ENCODE measurements around the gene PCGF2.

The PCGF2 gene

GRCh38 chr17:38705803-38706504 is 42.2 kb downstream of the PCGF2 start:
- Histone ChIP-seq H3K27me3 (ENCODE audit: insufficient read depth, low read length) (no peaks in the 10 kb centered on the region), H3K4me3 (ENCODE audit: low read length) (peak overlapping the region; percentile 69), H3K4me1 (ENCODE audit: insufficient read depth, low read length) (peaks cover 30% of the 10 kb centered on the region), H2AFZ (ENCODE audit: low read depth, low read length) (no peak overlapping the region), H3K36me3 (ENCODE audit: insufficient read depth, low read length) (peaks cover 27% of the 10 kb centered on the region), H3K9me3 (ENCODE audit: low read length) (no peaks in the 10 kb centered on the region)

GRCh38 chr17:38705523-38705802 is 42.7 kb downstream of the PCGF2 start:
- H3K27me3 ChIP-seq (ENCODE audit: insufficient read depth, low read length), result no peaks in the 10 kb centered on the region
- H3K36me3 ChIP-seq (ENCODE audit: insufficient read depth, low read length), result peaks cover 23% of the 10 kb centered on the region
- H2AFZ ChIP-seq (ENCODE audit: low read depth, low read length), result no peak overlapping the region
- no peaks in the 10 kb centered on the region for H3K9me3 ChIP-seq (ENCODE audit: low read length)
- peaks cover 30% of the 10 kb centered on the region for H3K4me1 ChIP-seq (ENCODE audit: insufficient read depth, low read length)
- peak overlapping the region; percentile 69 for H3K4me3 ChIP-seq (ENCODE audit: low read length)

- Histone ChIP-seq H3K4me3 (ENCODE audit: low read length) (peak within 1 kb of the TSS; percentile 85), H3K27me3 (ENCODE audit: insufficient read depth, low read length) (no peaks in the 10 kb centered on the region), H3K36me3 (ENCODE audit: insufficient read depth, low read length) (peaks cover 20% of the 10 kb centered on the region), H3K9me3 (ENCODE audit: low read length) (no peaks in the 10 kb centered on the region), H2AFZ (ENCODE audit: low read depth, low read length) (peak within 1 kb of the TSS; percentile 90), H3K4me1 (ENCODE audit: insufficient read depth, low read length) (peaks cover 30% of the 10 kb centered on the region)
Measured at GRCh38 chr17:38704606-38705522, 43.3 kb downstream of the PCGF2 start, which contains the start of gene MLLT6. MLLT6 (plus strand) TSS chr17:38705273; CDS start chr17:38705633, 360 bp downstream.

DNA sequence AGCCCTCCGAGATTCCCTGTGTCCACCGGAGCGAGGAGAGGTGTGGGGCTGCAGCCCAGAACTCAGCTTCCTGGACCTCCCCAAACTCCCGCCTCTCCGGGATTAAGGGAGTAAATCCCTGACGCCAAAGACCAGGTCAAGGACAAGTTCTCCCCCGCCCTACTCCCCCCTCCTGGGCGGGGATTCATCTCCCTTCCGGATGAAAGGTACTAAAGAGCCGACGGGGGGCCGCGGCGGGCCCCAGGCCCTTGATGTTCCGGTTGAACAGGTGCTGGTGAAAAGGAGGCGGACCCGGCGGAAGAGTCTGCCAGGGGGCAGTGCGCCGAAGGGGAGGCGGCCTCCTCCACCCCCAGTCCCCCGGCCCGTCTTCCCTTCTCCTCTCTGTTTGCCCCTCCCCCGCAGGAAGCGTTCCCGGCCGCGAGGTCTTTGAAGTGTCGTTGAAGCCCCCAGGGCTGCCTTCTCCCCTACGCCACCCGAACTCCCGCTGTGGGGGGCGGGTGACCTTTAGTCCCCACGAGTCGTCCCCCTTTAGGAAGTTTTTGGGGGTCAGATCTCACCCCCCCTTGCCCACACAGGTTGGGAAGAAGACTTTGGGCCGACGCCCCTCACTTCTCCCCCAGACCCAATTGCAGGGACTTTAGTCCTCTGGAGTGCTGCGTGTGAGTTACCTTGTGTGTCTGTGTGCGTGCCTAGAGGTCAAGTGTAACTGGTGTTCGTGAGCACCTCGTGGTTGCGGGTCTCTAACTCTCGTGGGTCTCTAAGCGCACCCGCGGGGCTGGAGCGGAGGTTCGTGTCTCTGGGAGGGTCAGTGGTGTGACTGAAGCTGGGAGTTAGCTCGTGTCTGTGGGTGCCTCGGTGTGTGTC is 44.2 kb downstream of the PCGF2 start:
- Histone ChIP-seq H2AFZ (ENCODE audit: low read depth, low read length) (peak overlapping the region; percentile 90), H3K4me3 (ENCODE audit: low read length) (peak overlapping the region; percentile 85), H3K27me3 (ENCODE audit: insufficient read depth, low read length) (no peaks in the 10 kb centered on the region), H3K4me1 (ENCODE audit: insufficient read depth, low read length) (peaks cover 30% of the 10 kb centered on the region), H3K9me3 (ENCODE audit: low read length) (no peaks in the 10 kb centered on the region), H3K36me3 (ENCODE audit: insufficient read depth, low read length) (peaks cover 13% of the 10 kb centered on the region)

DNA sequence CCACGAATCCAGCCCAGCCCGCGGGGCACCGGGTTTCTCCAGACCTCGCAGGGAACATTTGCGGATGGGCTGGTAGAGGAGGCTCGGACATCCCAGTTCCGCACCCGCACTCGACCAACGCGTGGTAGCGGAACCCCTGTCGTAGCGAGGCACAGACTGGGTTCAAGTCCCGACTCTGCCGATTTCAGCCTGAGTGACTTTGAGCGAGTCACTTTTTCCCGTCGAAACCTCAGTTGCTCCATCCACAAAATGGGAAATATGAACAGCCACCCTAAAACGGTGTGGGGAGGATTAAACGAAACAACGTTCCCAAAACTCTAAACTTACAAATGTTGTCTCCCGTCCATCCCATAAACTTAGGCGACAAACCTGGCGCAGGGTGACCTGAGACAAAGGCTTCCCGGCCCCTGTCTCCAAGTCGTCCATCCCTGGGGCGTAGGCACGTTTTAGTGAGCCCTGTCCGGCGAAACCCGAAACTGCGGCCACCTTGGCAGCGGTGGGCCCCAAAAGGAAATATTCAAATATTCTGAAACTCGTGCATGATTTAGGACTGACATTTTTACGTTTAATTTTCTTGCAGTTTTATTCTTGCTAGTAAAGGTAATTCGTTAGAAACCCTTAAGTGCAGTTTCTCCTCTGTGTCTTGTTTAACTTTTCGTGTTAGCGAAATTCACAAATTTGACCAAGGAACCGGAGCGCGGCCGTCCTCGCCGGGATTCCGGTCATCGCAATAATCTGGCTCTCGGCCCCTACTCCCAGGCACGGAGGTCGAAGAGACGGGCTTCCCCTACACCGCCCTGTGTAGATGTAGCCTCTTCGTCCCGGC is 45.0 kb downstream of the PCGF2 start:
- Histone ChIP-seq H3K36me3 (ENCODE audit: insufficient read depth, low read length) (peaks cover 9% of the 10 kb centered on the region), H3K27me3 (ENCODE audit: insufficient read depth, low read length) (no peaks in the 10 kb centered on the region), H3K4me3 (ENCODE audit: low read length) (peak overlapping the region; percentile 85), H3K4me1 (ENCODE audit: insufficient read depth, low read length) (peaks cover 30% of the 10 kb centered on the region), H2AFZ (ENCODE audit: low read depth, low read length) (peak overlapping the region; percentile 80), H3K9me3 (ENCODE audit: low read length) (no peaks in the 10 kb centered on the region)

- Histone ChIP-seq H3K36me3 (ENCODE audit: insufficient read depth, low read length) (peaks cover 2% of the 10 kb centered on the region), H3K4me1 (ENCODE audit: insufficient read depth, low read length) (peaks cover 30% of the 10 kb centered on the region), H3K9me3 (ENCODE audit: low read length) (no peaks in the 10 kb centered on the region), H2AFZ (ENCODE audit: low read depth, low read length) (peak overlapping the region; percentile 80), H3K27me3 (ENCODE audit: insufficient read depth, low read length) (no peaks in the 10 kb centered on the region), H3K4me3 (ENCODE audit: low read length) (peak overlapping the region; percentile 85)
Measured at GRCh38 chr17:38702166-38702915, 45.8 kb downstream of the PCGF2 start.

GRCh38 chr17:38701504-38702165 is 46.5 kb downstream of the PCGF2 start:
- peaks cover 27% of the 10 kb centered on the region for H3K4me1 ChIP-seq (ENCODE audit: insufficient read depth, low read length)
- H3K9me3 ChIP-seq (ENCODE audit: low read length), result no peaks in the 10 kb centered on the region
- H3K4me3 ChIP-seq (ENCODE audit: low read length), result peak overlapping the region; percentile 85
- no peaks in the 10 kb centered on the region for H3K36me3 ChIP-seq (ENCODE audit: insufficient read depth, low read length)
- peak overlapping the region; percentile 80 for H2AFZ ChIP-seq (ENCODE audit: low read depth, low read length)
- peaks cover 4% of the 10 kb centered on the region for H3K27me3 ChIP-seq (ENCODE audit: insufficient read depth, low read length)

GRCh38 chr17:38698760-38699159 is 49.4 kb downstream of the PCGF2 start:
- peaks cover 6% of the 10 kb centered on the region for H3K27me3 ChIP-seq (ENCODE audit: insufficient read depth, low read length)
- peaks cover 23% of the 10 kb centered on the region for H3K4me1 ChIP-seq (ENCODE audit: insufficient read depth, low read length)
- no peak overlapping the region for H3K4me3 ChIP-seq (ENCODE audit: low read length)
- no peaks in the 10 kb centered on the region for H3K36me3 ChIP-seq (ENCODE audit: insufficient read depth, low read length)
- H2AFZ ChIP-seq (ENCODE audit: low read depth, low read length), result no peak overlapping the region
- no peaks in the 10 kb centered on the region for H3K9me3 ChIP-seq (ENCODE audit: low read length)

GRCh38 chr17:38697061-38697820 is 50.9 kb downstream of the PCGF2 start:
- Histone ChIP-seq H3K36me3 (ENCODE audit: insufficient read depth, low read length) (no peaks in the 10 kb centered on the region), H3K4me3 (ENCODE audit: low read length) (no peak overlapping the region), H3K27me3 (ENCODE audit: insufficient read depth, low read length) (peaks cover 6% of the 10 kb centered on the region), H3K4me1 (ENCODE audit: insufficient read depth, low read length) (peaks cover 16% of the 10 kb centered on the region), H3K9me3 (ENCODE audit: low read length) (no peaks in the 10 kb centered on the region), H2AFZ (ENCODE audit: low read depth, low read length) (no peak overlapping the region)

- peaks cover 11% of the 10 kb centered on the region for H3K4me1 ChIP-seq (ENCODE audit: insufficient read depth, low read length)
- peaks cover 14% of the 10 kb centered on the region for H3K27me3 ChIP-seq (ENCODE audit: insufficient read depth, low read length)
- no peak overlapping the region for H3K4me3 ChIP-seq (ENCODE audit: low read length)
Measured at GRCh38 chr17:38693700-38694329, 54.3 kb downstream of the PCGF2 start.

More at GRCh38 chr17:38693700-38694329, 54.3 kb downstream of the PCGF2 start:
- Histone ChIP-seq H3K36me3 (ENCODE audit: insufficient read depth, low read length) (no peaks in the 10 kb centered on the region), H3K9me3 (ENCODE audit: low read length) (no peaks in the 10 kb centered on the region), H2AFZ (ENCODE audit: low read depth, low read length) (no peak overlapping the region)

All from neuron (in vitro differentiated cells).